HG02798 (cell line): Measurements from ENCODE around the gene DUSP15.
A peak's percentile ranks its signal among the peaks of the same experiment; 100 is the strongest.

ENCODE experiments used
- ATAC-seq: cut with Tn5 transposase; IDR thresholded peaks from one replicate; pipeline ENCODE4 v1.9.1; 2021; ENCODE audit warnings: mild to moderate bottlenecking; ENCODE audit not compliant: unreplicated experiment, poor library complexity

Gene DUSP15

DNA sequence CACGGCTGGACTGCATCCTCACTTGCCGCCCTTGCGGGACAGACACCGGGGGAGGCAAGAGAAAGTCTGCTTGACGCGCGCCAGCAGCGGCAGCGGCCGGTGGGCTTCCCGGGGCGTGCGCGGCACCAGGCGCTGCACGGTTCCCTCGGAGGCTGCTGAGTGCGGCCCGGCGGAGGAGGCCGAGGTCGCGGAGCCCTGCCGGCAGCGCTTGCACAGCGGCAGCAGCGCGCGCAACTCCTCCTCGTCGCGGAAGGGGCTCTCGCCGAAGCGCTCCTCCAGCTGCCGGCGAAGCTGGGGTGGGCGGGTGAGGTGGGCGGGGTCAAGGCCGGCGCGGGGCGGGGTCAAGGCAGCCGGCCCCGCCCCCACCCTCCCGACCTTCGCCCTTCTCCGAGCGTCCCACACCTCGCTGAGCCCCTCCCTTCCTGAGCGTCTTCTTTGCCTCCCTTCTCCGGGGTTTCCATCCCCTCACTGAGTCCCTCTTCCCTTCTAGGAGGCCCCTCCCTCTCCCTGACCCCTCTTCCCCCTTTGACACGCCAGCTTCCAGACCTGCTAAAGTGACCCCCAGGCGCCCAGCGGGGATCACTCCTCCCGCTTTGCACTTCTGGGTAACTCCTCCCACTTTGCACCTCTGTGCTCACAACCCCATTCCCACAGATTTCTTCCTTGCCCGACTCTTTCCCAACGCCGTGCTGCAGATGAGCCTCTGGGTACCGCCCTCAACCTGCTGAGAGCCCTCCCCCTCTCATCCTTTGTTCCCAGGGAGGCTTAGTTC is 8.8 kb downstream of the DUSP15 start:
- ATAC-seq, result peak; percentile 68

DNA sequence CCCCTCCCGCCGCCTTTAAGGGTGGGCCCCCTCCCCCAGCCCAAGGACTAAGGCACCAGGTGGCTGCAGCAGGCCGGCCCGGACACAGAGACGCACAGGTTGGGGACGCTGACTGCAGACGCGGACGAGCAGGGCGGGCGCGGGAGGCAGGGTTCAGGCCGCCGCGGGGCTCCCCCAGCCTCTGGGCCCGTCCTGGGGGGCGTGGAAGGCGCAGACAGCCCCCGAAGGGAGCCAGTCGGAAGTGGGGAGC is 9.3 kb downstream of the DUSP15 start:
- peak; percentile 10 for ATAC-seq

DNA sequence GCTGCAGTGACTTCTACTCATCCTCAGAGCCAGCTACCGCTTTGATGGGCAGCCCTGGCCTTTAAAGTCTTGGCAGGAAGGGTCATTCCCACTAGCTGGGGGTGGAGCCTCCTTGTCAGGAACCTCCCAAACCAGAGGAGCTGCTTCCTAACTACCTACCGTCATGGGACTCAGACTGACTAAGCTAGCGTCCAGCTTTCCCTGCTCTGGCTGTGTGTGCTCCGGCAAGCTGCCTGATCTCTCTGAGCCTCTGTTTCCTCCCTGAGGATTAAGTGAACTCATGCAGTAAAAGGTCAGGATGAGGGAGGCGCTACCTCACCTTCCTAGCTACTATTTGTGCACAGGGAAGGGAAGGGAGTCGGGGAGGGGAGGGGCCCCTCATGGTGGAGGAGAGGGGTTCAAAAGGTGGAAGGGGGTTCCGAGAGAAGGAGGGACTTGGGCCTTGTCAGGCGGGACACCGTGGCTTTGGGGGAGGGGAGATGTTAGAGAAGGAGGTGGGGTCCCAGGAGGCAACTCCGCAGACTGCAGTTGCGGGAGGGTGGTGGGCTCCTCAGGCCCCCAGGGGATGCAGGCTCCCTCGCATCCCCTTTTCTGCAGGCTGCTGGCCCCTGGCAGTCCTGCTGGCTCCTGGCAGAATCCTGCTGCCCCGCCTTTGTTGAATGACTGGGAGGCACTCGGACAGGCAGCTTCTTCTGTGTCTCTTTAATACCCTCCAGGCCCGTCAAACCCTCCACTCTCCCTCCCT is 9.8 kb downstream of the DUSP15 start:
- no peak for ATAC-seq

DNA sequence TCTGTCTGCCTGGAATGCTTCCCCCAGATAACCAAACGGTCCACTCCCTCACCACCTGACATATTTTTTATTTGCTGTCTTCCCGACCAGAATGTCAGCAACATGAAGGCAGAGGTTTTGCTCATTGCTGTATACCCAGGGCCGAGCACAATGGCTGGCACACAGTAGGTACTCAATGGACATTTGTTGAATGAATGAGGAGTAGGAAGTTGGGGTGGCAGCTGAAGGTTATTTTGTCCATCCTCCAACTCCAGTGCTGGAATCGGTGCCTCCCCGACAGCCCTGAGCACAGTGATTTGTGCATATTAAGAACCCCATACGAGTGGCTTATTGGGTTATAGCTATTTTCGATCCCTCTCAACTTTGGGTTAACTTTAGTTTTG is 10.3 kb downstream of the DUSP15 start:
- no peak for ATAC-seq

- ATAC-seq, result no peak
These were observed 10.9 kb downstream of the DUSP15 start for GRCh38 chr20:31859266-31859997.

DNA sequence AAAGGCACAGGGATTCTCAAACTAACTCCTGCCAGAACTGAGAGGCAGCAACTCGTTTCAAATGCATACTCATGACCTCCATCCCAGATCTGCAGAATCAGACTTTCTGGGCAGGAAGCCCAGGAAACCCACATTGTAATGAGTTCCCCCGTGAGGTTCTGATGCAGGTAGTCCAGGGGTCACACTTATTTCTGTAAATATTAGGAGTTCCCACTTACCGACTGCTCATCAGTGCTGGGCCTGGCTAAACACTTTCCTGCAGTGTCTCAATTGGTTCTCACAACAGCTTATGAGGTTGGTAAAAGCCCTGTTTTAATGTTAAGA is 11.6 kb downstream of the DUSP15 start:
- no peak for ATAC-seq

DNA sequence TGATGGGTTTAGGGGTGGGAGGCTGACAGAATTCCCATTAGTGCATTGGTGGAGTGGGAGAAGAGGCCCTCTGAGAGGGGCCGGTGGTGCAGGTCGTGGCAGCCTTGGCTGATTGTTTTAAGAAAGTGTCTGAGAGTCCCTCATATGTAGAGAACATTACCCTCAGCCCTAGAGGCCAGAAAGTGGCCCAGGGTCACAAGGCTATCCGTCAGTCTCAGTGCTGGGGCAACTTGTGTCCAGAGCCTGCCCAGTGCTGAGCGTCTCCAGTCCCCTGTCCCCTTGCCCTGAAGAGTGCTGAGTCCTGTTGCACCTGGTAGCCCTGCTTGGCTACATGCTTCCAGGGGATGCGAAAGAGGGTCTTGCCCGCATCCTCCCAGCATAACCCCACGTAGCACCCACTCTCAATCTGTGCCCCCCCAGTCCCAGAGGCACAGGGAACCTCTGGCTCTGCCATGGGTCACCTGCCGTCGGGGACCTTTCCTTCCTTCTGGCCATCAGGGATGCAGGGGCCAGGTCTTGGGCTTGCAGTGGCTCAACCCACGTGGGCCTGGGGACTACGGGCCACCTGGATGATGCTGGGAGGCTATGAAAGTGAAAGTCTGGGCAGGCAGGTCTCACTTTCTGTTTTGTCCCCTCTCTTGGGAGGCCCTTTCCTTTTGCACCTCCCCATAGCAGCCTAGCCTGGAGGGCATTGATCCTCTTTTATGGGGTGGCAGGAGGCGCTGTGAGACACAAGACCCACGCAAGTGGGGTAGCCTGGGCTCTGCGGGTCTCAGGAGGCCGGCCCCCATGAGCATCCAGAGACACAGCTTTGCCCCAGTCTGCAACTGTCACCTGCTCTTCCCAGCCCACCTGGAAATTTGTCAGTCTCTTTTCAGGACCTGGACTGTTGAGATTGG is 12.2 kb downstream of the DUSP15 start:
- peak; percentile 47 for ATAC-seq

GRCh38 chr20:31856516-31856915 is 13.8 kb downstream of the DUSP15 start:
- ATAC-seq, result no peak

DNA sequence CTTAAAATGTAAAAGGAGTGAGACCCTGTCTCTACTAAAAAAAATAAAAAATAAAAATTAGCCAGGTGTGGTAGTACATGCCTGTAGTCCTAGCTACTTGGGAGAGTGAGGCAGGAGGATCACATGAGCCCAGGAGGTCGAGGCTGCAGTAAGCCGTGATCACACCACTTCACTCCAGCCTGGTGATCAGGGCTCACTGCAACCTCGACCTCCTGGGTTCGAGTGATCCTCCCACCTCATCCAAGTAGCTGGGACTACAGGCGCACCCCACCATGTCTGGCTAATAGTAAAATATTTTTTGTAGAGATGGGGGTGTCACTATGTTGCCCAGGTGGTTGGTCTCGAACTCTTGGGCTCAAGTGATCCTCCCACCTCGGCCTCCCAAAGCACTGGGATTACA is 16.8 kb downstream of the DUSP15 start:
- ATAC-seq, result no peak

GRCh38 chr20:31851240-31851955 is 18.9 kb downstream of the DUSP15 start:
- no peak for ATAC-seq

GRCh38 chr20:31849306-31849930 is 20.9 kb downstream of the DUSP15 start:
- ATAC-seq, result no peak

GRCh38 chr20:31848088-31848999 is 22.0 kb downstream of the DUSP15 start:
- ATAC-seq, result no peak

DNA sequence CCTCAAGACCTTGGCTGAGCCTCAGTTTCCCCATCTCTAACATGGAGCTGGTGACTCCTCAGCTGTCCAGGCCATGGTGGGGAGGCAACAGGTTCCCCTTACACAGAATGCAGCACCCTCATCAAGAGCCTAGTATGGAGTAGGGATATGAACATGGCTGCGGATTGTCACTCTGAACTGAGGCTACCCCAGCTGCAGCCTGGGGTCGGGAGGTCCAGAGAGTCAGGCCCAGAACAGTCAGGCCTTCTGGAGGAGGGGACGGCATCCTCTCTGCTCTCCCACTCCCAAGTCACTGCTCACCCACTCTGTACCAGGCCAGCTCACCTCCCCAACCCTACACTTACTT is 23.6 kb downstream of the DUSP15 start:
- ATAC-seq, result no peak

DNA sequence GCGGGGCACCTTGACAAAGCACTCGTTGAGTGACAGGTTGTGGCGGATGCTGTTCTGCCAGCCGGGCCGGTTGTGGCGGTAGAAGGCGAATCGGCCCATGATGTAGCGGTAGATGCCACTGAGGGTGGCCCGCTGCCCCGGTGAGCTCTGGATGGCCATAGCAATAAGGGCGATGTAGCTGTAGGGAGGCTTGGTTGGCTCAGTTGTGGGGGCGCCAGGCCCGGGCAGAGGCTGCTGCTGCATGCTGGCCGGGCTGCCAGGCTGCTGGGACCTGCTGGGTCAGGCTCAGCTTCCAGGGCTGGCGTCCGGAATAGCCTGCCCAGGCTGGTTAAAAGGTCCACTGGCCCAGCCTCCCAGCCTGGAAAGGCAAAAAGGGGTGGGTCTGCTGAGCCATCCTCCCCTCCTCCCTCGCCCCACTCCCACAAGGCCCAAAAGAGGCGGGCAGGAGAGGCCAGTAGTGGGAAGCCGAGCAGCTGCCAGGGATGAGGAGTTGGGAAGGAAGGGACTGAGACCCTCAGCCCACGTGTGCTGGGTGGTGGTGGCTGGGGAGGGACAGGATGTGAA is 24.9 kb downstream of the DUSP15 start, which contains the start of gene FOXS1:
FOXS1 (minus strand) TSS at position 305 of the 564 bp plus-strand sequence; CDS start at position 243, 62 bp downstream.
- no peak for ATAC-seq

DNA sequence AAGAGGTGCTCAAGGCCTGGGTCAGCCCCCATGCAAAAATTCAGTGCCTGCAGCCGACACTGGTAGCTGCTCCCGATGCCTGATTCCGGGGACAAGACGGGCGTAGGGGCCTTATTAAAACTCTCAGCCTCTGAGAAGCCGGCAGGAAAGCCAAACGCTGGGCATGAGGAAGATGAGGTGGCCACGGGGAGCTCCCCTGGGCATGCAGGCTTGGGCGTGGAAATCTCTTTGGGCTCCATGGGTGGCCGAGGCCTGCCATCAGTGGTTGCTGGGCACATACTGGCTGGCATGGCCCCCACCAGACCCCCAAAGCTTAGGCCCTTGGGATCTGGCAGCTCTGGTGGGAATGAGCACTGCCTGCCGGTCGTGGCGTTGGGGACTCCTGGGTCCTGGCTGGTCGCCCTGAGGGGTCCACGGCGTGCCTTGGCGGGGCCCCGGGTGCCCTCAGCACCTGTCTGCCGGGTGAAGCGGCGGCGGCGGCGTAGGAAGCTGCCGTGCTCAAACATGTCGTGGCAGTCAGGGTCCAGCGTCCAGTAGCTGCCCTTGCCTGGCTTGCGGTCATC is 25.5 kb downstream of the DUSP15 start:
- no peak for ATAC-seq

- ATAC-seq, result no peak
These were observed 26.4 kb downstream of the DUSP15 start for GRCh38 chr20:31843881-31844280.

DNA sequence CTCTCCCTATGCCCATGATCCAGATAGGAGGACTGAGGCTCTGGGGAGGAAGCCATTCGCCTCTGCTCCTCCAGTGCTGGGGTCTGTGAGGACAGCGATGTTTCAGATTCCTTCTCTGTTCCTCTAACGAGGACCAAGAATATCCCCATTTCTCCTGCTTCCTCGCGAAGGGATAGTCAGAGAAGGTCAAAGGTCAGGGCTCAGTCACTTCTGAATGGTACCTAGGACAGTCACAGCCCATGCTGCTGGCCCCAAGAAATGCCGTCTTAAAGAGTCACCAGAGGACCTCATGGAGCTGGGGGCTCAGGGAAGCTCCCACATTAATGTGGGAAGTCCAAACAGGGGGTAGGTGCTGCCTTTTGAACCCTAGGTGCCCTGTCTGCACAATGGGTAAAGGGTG is 27.0 kb downstream of the DUSP15 start:
- no peak for ATAC-seq
